HL-60 (cell line): ENCODE results near the gene PLCL2.

ENCODE experiments used
- DNase-seq, 2 experiments: peaks; one replicate each; pipeline ENCODE4 v3.0.0-alpha.2; 2010 to 2020; ENCODE audit warnings: low read depth in 1 of 2, low spot score in 1 of 2
- H3K27ac ChIP-seq: fragments of 250-450 bp; sonication (Bioruptor Pico); replicated peaks from 2 replicates; pipeline ENCODE4 v1.5.1; 2020; ENCODE audit warnings: mild to moderate bottlenecking, moderate library complexity
- H3K27me3 ChIP-seq: fragments of 250-450 bp; sonication (Bioruptor Pico); 2 replicates; pipeline ENCODE4 v1.5.1; 2021; ENCODE audit warnings: mild to moderate bottlenecking, moderate library complexity; ENCODE audit not compliant: insufficient read depth, poor library complexity, severe bottlenecking
- H3K4me3 ChIP-seq: replicated peaks from 2 replicates; pipeline ENCODE4 v1.5.1; 2011; ENCODE audit warnings: mild to moderate bottlenecking, control low read depth, low read length; ENCODE audit not compliant: insufficient read depth
- CTCF ChIP-seq: IDR thresholded peaks from one replicate; pipeline ENCODE4 v1.5.1; 2011; ENCODE audit warnings: low read length, control low read depth, inconsistent platforms; ENCODE audit not compliant: insufficient read depth
- GABPA ChIP-seq: IDR thresholded peaks from 2 replicates; pipeline ENCODE4 v1.6.1; 2012; ENCODE audit warnings: low read depth
- POLR2AphosphoS5 ChIP-seq: IDR thresholded peaks from 2 replicates; pipeline ENCODE4 v1.6.1; 2012; ENCODE audit warnings: low read depth
- REST ChIP-seq: IDR thresholded peaks from 2 replicates; pipeline ENCODE4 v1.6.1; 2012; ENCODE audit warnings: low read depth; ENCODE audit not compliant: insufficient replicate concordance
- SPI1 ChIP-seq: IDR thresholded peaks from 2 replicates; pipeline ENCODE4 v1.6.1; 2012; ENCODE audit warnings: low read depth, mild to moderate bottlenecking, borderline replicate concordance

PLCL2 gene

GRCh38 chr3:17065315-17065714, 180.6 kb downstream of the PLCL2 start:
- H3K4me3 ChIP-seq = no peak overlapping the region
- no peaks in the 10 kb centered on the region for H3K27me3 ChIP-seq
- H3K27ac ChIP-seq = no peak overlapping the region
- no peak for DNase-seq
- TF ChIP-seq SPI1 = no peak

GRCh38 chr3:17065881-17066280, 181.1 kb downstream of the PLCL2 start:
- Histone ChIP-seq H3K27me3 (no peaks in the 10 kb centered on the region), H3K27ac (no peak overlapping the region), H3K4me3 (no peak overlapping the region)
- no peak for DNase-seq
- TF ChIP-seq POLR2AphosphoS5 = no peak
- no peak for TF ChIP-seq CTCF
- no peak for TF ChIP-seq REST
- no peak for TF ChIP-seq GABPA
- TF ChIP-seq SPI1 = no peak

GRCh38 chr3:17069754-17070153, 185.0 kb downstream of the PLCL2 start:
- no peak overlapping the region for H3K27ac ChIP-seq
- no peaks in the 10 kb centered on the region for H3K27me3 ChIP-seq
- TF ChIP-seq REST (no peak), GABPA (no peak), SPI1 (no peak), POLR2AphosphoS5 (no peak), CTCF (no peak)
- no peak for DNase-seq
- no peak overlapping the region for H3K4me3 ChIP-seq

GRCh38 chr3:17070161-17070959, 185.6 kb downstream of the PLCL2 start:
- DNase-seq = no peak
- Histone ChIP-seq H3K27me3 (no peaks in the 10 kb centered on the region), H3K27ac (no peak overlapping the region), H3K4me3 (no peak overlapping the region)
- TF ChIP-seq GABPA = no peak
- TF ChIP-seq REST = no peak
- TF ChIP-seq SPI1 = no peak
- no peak for TF ChIP-seq CTCF
- TF ChIP-seq POLR2AphosphoS5 = no peak
